K562 (cell line): ENCODE measurements around the gene NDUFA3. TPM values are rescaled to one million over a fixed set of nuclear protein-coding genes. Genes with fewer than 3 reads are reported as not detected.
A peak's percentile ranks its signal among the peaks of the same experiment; 100 is the strongest.

Experiments
- ATAC-seq: fragments of 200-7000 bp; cut with Tn5 transposase; 3 replicates; pipeline ENCODE4 v1.9.1; 2020; ENCODE audit warnings: moderate library complexity
- BruUV-seq: library from RNA; stranded (reverse); fragments of 400-500 nt; replicated peaks from 2 replicates; lab custom pipeline; 2021; lab: Mats Ljungman, UMichigan
- CTCF ChIA-PET: fragments of 300-600 bp; formaldehyde crosslinking; extraction: SDS; loops from one replicate; lab custom pipeline; 2021; ENCODE audit warnings: low intra/inter-chr PET ratio; lab: Yijun Ruan, JAX
- POLR2A ChIA-PET: fragments of 300-600, 350-650 bp; sonication (Branson Sonifier 250); formaldehyde crosslinking; extraction: SDS; loops from one replicate; lab custom pipeline; 2021; ENCODE audit warnings: antibody characterized with exemption, inconsistent platforms; lab: Yijun Ruan, JAX
- DNase-seq, 4 experiments: peaks; one replicate each; pipeline versions ENCODE4 v3.0.0 to v3.0.0-alpha.2; 2011 to 2018; ENCODE audit warnings: low spot score in 3 of 4, mixed read lengths in 3 of 4; ENCODE audit errors: extremely low read depth in 1 of 4
- FAIRE-seq: peaks from 2 replicates; lab custom pipeline; 2011; peaks lifted over from hg19 to GRCh38; lab: Jason Lieb, UNC
- H2AFZ ChIP-seq: 2 replicates; pipeline ENCODE4 v1.6.0; 2011; ENCODE audit warnings: low read depth, low read length, control low read depth, inconsistent platforms
- H3K27ac ChIP-seq: fragments of 200-600 bp; 3 replicates; pipeline ENCODE4 v1.8.0; 2011; ENCODE audit warnings: low read depth, mild to moderate bottlenecking, control low read depth, inconsistent platforms, low read length, moderate library complexity, mixed read lengths; ENCODE audit errors: extremely low read depth
- H3K27me3 ChIP-seq, 2 experiments: fragments of 300-600 bp in 1 of 2; 2 replicates in 1 of 2; 3 replicates in 1 of 2; pipeline versions ENCODE4 v1.6.0 to v1.8.0; 2011; ENCODE audit warnings: inconsistent platforms in 2 of 2, low read length in 2 of 2, mild to moderate bottlenecking in 1 of 2, mixed read lengths in 1 of 2, moderate library complexity in 1 of 2; ENCODE audit not compliant: control insufficient read depth in 2 of 2, insufficient read depth in 2 of 2
- H3K36me3 ChIP-seq: fragments of 300-600 bp; 3 replicates; pipeline ENCODE4 v1.8.0; 2011; ENCODE audit warnings: mild to moderate bottlenecking, low read length, inconsistent platforms; ENCODE audit not compliant: control insufficient read depth, insufficient read depth
- H3K4me1 ChIP-seq, 2 experiments: fragments of 200-600 bp in 1 of 2; replicated peaks in 1 of 2; 2 replicates in 1 of 2; 3 replicates in 1 of 2; pipeline versions ENCODE4 v1.5.1 to v1.8.0; 2011; ENCODE audit warnings: inconsistent platforms in 2 of 2, low read length in 2 of 2, mild to moderate bottlenecking in 1 of 2, mixed read lengths in 1 of 2, moderate library complexity in 1 of 2; ENCODE audit not compliant: control insufficient read depth in 2 of 2, insufficient read depth in 2 of 2
- H3K4me2 ChIP-seq: 2 replicates; pipeline ENCODE4 v1.6.1; 2011; ENCODE audit warnings: low read length, control low read depth, inconsistent platforms, mixed read lengths; ENCODE audit not compliant: insufficient read depth
- H3K4me3 ChIP-seq: fragments of 200-600 bp; sonication (generic), shearing (Covaris generic); 2 replicates; pipeline ENCODE4 v1.5.1; 2016; ENCODE audit warnings: control low read depth, inconsistent platforms
- H3K79me2 ChIP-seq: fragments of 200-600 bp; 3 replicates; pipeline ENCODE4 v1.8.0; 2011; ENCODE audit warnings: low read length, inconsistent platforms; ENCODE audit not compliant: control insufficient read depth, insufficient read depth
- H3K9ac ChIP-seq, 2 experiments: 2 replicates each; pipeline versions ENCODE4 v1.6.0 to v1.6.1; 2011; ENCODE audit warnings: low read depth in 2 of 2, low read length in 2 of 2, control low read depth in 1 of 2, inconsistent platforms in 1 of 2, mild to moderate bottlenecking in 1 of 2, mixed read lengths in 1 of 2; ENCODE audit not compliant: insufficient read depth in 1 of 2
- H3K9me1 ChIP-seq: one replicate; pipeline ENCODE4 v1.6.0; 2011; ENCODE audit warnings: inconsistent platforms, mild to moderate bottlenecking, low read length, moderate library complexity; ENCODE audit not compliant: control insufficient read depth, insufficient read depth
- H3K9me3 ChIP-seq: replicated peaks from 2 replicates; pipeline ENCODE4 v1.5.1; 2011; ENCODE audit warnings: low read depth, low read length, inconsistent platforms; ENCODE audit not compliant: control insufficient read depth, insufficient read depth
- H4K20me1 ChIP-seq: replicated peaks from 2 replicates; pipeline ENCODE4 v1.6.1; 2011; ENCODE audit warnings: low read length, inconsistent platforms, mixed read lengths; ENCODE audit not compliant: control insufficient read depth, insufficient read depth
- HLTF ChIP-seq: fragments of 450-650 bp; IDR thresholded peaks from 2 replicates; pipeline ENCODE4 v1.6.1; 2016
- POLR2G ChIP-seq: fragments of 200-400 bp; formaldehyde crosslinking; IDR thresholded peaks from 2 replicates; pipeline ENCODE4 v1.6.1; 2017; ENCODE audit warnings: low read depth, mild to moderate bottlenecking, antibody characterized with exemption, low read length, moderate library complexity
- PYGO2 ChIP-seq: fragments of 450-650 bp; IDR thresholded peaks from 2 replicates; pipeline ENCODE4 v1.6.1; 2016; ENCODE audit warnings: mild to moderate bottlenecking, missing genetic modification characterization, moderate library complexity, missing compliant biosample characterization
- ZNF57 ChIP-seq: fragments of 450-650 bp; formaldehyde crosslinking; IDR thresholded peaks from 2 replicates; pipeline ENCODE4 v1.4.0; 2020; ENCODE audit warnings: mild to moderate bottlenecking, moderate library complexity
- WGBS: fragments of 100-300 bp; shearing (Covaris generic); methylation state at CpG from one replicate; pipeline ENCODE4 v1.1.6; 2016; ENCODE audit warnings: low coverage, mixed read lengths; ENCODE audit not compliant: insufficient coverage; ENCODE audit errors: missing lambda C conversion rate; 5-methylcytosine and 5-hydroxymethylcytosine counted together
- in situ Hi-C: fragments of 300-500 bp; cut with MboI; formaldehyde crosslinking; loops from 4 replicates; pipeline ENCODE4 v1.15.0; 2018; ENCODE audit warnings: inconsistent platforms, mixed read lengths
- intact Hi-C: fragments of 100-400 bp; cut with micrococcal nuclease; formaldehyde crosslinking; loops from 2 replicates; pipeline ENCODE4 v1.14.2; 2022
- polyA plus RNA-seq, 8 experiments: library from polyadenylated mRNA; depleted of rRNA in 4 of 8; stranded (reverse) in 5 of 8; unstranded in 3 of 8; fragments of >200 nt; fragmentation: Nextera tagmentation in 2 of 8; fragmentation: Illumina TruSeq in 1 of 8; extraction: Ambion mirVana in 2 of 8; extraction: Trizol in 1 of 8; gene quantifications; 2 replicates each; pipeline versions ENCODE4 v1.2.1 to v1.2.3, GENCODE V29; 2011 to 2014; ENCODE audit warnings: inconsistent platforms in 1 of 8, missing spikeins in 1 of 8
- total RNA-seq, 7 experiments: library from RNA; depleted of rRNA in 6 of 7; stranded (reverse); fragments of >200 nt in 6 of 7; fragmentation: Illumina TruSeq in 2 of 7; extraction: Trizol in 2 of 7; gene quantifications; 2 replicates each; pipeline versions ENCODE4 v1.2.1 to v1.2.3, GENCODE V29; 2011 to 2021; ENCODE audit warnings: low replicate concordance in 1 of 7

Gene NDUFA3
- total and polyA plus RNA-seq, 9 of the 15 experiments (the other 6 are each of a cell fraction or from before 2014, with no cell fraction given) = 39.2 to 279 (median 138) TPM

DNA sequence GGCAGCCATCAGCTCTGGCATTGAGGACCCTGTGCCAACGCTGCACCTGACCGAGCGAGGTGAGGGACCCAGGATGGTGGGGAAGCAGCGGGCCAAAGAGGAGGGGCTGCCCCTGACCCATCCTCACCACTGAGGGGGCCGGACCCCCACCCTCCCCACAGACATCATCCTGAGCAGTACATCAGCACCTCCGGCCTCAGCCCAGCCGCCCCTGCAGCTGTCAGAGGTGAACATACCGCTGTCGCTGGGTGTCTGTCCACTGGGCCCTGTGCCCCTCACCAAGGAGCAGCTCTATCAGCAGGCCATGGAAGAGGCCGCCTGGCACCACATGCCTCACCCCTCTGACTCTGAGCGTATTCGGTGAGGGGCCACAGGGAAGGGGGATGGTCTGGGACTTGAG, 49.6 kb downstream of the NDUFA3 start:
- intact Hi-C loops = no loop called here
- WGBS = 97% methylated on average over 8 of the region's 12 CpGs

DNA sequence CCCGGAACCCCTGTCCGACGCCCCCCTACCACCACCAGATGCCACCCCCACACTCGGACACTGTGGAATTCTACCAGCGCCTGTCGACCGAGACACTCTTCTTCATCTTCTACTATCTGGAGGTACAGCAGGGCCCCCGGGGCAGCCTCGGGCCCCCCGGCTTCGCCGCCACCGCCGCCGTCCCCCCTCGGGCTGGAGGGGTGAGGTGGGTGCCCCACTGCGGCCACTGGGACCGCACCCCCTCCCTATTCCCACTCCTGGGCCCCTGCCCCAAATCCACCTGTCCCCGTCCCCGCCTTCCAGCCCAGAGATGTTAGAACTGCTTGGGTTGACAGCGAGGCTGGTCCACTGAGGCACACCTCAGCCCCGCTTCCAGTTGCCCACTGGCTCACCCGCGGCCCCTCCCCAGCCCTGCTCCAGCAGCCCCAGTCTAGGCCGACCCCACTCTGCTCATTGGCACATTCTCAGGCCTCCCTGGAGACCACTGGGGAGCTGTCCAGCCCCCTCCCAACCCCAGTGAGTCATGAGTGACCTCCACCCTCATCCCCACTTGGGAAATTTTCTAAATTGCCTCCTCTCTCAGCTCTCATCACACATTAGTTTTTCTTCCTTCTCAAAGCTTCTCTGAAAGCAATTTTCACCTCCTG, 50.3 kb downstream of the NDUFA3 start:
- Histone ChIP-seq H3K9ac (no peak overlapping the region), H3K36me3 (peaks cover 95% of the 10 kb centered on the region), H3K9me1 (no peaks in the 10 kb centered on the region), H3K4me3 (no peak overlapping the region), H3K4me1 (peaks cover 0 to 8% of the 10 kb centered on the region in 2 experiments; a peak in 2 of 5 replicates), H2AFZ (no peak overlapping the region), H3K27me3 (no peaks in the 10 kb centered on the region), H3K79me2 (peaks cover under 1% of the 10 kb centered on the region; the same call in 1 of the 3 replicates), H3K9me3 (no peaks in the 10 kb centered on the region), H3K4me2 (no peak overlapping the region), H4K20me1 (no peaks in the 10 kb centered on the region; the same call in 1 of the 2 replicates), H3K27ac (no peak overlapping the region)
- no peak for FAIRE-seq
- WGBS = 94% methylated on average over 8 of the region's 25 CpGs
- ChIA-PET CTCF (interaction anchor here (0.6 kb wide), 1 partner anchor 25 kb away, joined by 3 read pairs; no protein-coding TSS in a partner anchor), POLR2A (interaction anchor here (0.5 to 1.5 kb wide), 3 partner anchors 14 to 86 kb away, joined by 3 to 4 read pairs (median 4); partner anchors contain the start of genes PRPF31 and TFPT)
- intact Hi-C loops (no loop called here), in situ Hi-C loops (no loop called here)
- no TSS peak for BruUV-seq
- TF ChIP-seq PYGO2 = no peak
- TF ChIP-seq POLR2G = peak; percentile 26; the same call in 1 of the 2 replicates
- DNase-seq = no peak
- ATAC-seq = no peak

More for the DNA sequence above, 49.6 kb downstream of the NDUFA3 start:
- POLR2A ChIA-PET = interaction anchor here (0.7 to 1.5 kb wide), 3 partner anchors 13 to 19 kb away, joined by 4 to 5 read pairs (median 4); partner anchors contain the start of gene CNOT3
- DNase-seq (no peak), ATAC-seq (no peak), FAIRE-seq (no peak)
- H3K4me2 ChIP-seq = no peak overlapping the region
- CTCF ChIA-PET = no interaction called here
- H3K79me2 ChIP-seq = no peaks in the 10 kb centered on the region
- H3K9ac ChIP-seq = no peak overlapping the region
- H3K27ac ChIP-seq = no peak overlapping the region
- no peak for TF ChIP-seq ZNF57 (CRISPR knock-in tag)
- peak; percentile 63 for TF ChIP-seq POLR2G
- no peak for TF ChIP-seq HLTF
- TF ChIP-seq, all 486 proteins: peak for 1
- in situ Hi-C loops = no loop called here
- no TSS peak for BruUV-seq
- Histone ChIP-seq H4K20me1 (no peaks in the 10 kb centered on the region; the same call in 1 of the 2 replicates), H3K27me3 (no peaks in the 10 kb centered on the region), H3K9me1 (no peaks in the 10 kb centered on the region), H3K4me3 (no peak overlapping the region), H3K36me3 (peaks cover 95% of the 10 kb centered on the region), H3K4me1 (peaks cover 0 to 8% of the 10 kb centered on the region in 2 experiments; a peak in 1 of 5 replicates), H2AFZ (no peak overlapping the region), H3K9me3 (no peaks in the 10 kb centered on the region)
